NCI-H2029 treated with DMSO at 0.1 percent for 48 hours (cell line): ENCODE measurements around the gene STXBP3.

Experiments
- DNase-seq: peaks from one replicate; lab custom pipeline; 2025; lab: John Stamatoyannopoulos, UW

Gene STXBP3

DNA sequence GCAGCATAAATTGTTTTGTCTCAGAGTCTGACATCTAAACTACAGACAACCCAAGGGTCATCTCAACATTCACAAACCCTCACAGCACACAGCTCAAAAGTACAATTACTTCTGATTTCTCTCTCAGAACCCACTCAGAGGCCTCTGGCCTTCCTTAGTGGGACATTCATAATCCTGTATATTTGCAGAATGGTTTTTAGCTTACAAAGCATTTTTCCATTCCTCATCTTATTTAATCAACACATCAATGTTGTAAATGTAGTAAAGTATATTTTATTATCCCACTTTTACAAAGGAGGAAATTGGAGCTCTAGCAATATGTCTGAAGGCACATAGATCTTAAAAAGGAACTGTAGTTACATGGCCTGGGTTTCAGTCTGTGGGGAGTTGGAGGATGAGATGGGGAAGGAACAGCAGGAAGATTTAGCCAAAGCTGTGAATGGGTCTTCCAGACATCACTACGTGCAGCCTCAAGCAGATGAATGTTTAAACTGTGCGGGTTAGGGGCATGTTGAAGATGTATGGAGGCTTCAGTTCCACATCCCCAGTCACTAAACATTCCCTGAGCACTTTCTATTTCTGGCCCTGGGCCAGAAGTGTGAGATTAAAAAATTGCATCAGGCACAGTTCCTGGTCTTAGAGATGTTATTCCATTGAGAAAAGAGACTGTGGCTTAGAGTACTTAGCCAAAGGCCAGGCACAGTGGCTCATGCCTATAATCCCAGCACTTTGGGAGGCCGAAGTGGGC lies 97.1 kb downstream of the STXBP3 start:
- DNase-seq = no peak

- DNase-seq = no peak
These were observed 99.0 kb downstream of the STXBP3 start for GRCh38 chr1:108845446-108845845.

GRCh38 chr1:108845991-108846390 lies 99.5 kb downstream of the STXBP3 start:
- DNase-seq = no peak

GRCh38 chr1:108847494-108847893 lies 101.0 kb downstream of the STXBP3 start:
- peak; percentile 88 for DNase-seq

DNA sequence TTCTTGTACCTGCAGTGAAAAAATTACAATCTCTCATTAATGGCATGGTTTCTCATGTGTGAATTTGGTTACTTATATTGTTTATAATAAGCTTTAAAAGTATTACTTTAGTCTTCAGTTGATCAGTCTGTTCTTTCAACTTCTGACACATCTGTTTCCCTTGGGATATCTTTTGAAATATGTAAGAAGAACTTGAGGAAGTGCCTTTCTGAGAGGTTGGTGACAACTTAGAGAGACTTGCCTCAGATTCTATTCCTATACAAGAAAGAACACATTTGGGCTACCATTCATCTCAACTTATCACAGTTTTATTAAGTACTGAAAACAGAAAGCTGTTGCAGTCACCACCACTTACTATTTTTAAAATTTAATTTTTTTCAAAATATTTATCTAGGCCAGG lies 102.3 kb downstream of the STXBP3 start:
- no peak for DNase-seq

DNA sequence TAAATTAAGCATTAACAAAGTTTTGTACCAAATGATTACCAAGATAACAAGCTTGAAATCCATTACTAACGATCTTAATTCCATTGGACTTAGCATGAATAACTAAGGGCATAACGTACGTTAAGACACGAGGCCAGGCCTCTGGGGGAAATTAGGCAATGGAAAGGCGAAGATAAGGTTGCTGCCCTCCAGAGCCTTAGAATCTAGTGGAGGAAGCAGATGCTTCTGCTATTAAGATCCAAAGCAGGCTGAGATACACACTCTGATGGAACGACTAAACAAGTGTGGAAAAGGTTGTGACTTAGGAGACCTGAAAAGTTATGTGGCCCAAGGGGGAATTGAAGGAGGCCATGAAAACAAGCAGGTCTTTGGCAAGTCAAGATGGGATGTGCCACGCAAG lies 104.5 kb downstream of the STXBP3 start:
- DNase-seq = no peak

DNA sequence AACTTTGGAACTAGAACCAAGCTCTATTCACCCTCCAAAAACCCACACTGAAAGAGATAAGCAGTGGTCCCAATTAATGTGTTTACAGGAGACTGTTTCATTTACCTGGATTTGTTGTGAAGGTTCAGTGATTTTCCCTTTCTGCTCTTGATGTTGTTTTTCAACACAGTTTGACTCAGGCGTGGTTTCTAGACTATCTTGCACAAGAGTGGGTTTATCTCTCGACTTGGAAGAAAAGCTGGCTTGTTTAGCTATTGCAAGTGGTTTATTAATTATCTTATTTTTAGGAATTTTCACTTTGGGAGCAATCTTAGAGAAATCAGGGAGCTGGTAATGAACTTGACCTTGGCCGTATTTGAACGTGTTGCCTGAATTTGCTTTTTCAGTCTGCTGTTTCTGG lies 105.1 kb downstream of the STXBP3 start:
- no peak for DNase-seq

DNA sequence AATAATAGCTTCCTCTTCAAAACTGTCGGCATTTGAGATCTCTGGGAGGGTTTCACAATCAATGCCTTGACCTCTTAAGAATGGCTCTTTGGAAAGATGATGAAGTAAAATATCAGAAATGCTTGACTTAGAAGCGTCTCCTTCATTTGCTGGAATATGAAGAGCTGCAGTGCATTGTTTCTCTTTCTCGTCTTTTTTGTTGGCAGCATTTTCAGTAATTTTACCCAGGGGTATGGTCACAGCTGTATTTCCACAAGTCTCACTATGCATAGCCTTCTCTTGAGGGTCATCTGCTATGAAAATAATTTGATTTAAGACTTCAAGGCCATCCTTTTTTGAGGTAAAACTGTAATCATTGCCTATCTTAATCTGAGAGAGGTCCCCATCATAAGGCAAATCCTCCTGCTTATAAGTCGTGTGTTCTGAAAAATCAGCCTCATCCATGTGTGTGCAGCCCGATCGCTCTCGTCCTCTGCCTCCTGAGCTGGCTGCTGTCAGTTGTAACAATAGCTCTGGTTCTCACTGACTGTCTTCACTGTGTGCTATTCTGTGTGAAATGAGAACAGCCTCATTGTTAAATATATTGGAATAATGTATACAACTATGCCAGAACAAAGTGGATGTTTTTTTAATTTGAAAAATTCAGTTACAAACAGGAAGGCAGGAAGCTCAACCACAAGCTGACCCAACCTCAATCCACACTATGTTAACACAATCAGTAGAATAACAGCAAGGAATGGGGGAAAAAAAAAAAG lies 105.9 kb downstream of the STXBP3 start:
- no peak for DNase-seq

- DNase-seq = no peak
These were observed 107.9 kb downstream of the STXBP3 start for GRCh38 chr1:108854221-108855019.

GRCh38 chr1:108856994-108857393 lies 110.5 kb downstream of the STXBP3 start, which contains the start of gene AKNAD1:
AKNAD1 (minus strand) TSS chr1:108857094; CDS start chr1:108852664, 4,430 bp downstream.
- DNase-seq = no peak

DNA sequence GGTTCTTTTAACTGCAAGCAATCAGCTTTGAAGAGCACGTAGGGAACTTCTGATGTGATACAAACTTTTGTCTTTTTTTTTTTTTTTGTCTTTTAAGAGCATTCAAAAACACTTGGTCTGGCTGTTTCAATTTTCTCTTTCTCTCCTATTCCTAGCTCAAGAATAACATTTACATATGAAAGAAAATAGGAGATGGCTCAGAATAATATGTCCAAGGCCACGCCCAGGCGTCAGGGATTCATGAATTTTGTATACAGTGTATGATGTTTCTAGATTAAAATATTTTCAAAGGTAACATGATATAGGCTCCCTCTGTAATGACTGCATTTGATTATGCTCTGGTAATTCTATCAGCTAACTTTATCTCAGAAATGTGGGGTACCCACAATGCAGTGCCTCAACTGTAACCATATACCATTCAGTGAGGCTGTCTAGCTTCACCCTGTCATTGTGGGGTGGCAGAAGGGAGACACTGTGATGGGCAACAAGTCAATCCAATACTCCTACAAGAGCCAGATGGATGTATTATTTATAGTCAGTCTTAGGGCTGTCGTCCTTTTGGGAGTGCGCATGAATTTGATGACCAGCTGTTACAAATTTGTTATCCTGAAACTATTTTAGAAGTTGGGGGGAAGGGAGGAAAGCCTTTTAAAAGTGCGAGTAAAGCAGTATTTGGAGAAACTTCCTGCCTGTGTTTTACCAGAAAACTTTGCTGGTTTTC lies 111.9 kb downstream of the STXBP3 start:
- DNase-seq = no peak
